Thyroid gland (tissue), 4 donors: ENCODE data around the gene OSTM1.

Source experiments
- CTCF ChIP-seq, 6 experiments: fragments of 200-600 bp in 3 of 6; fragments of 450-650 bp in 3 of 6; sonication (generic) in 3 of 6; IDR thresholded peaks; one replicate each; pipeline ENCODE4 v1.5.1; 2016 to 2019; ENCODE audit warnings: antibody characterized with exemption in 6 of 6, mild to moderate bottlenecking in 2 of 6, inconsistent platforms in 1 of 6, moderate library complexity in 1 of 6
- POLR2A ChIP-seq, 2 donors: fragments of 450-650 bp; IDR thresholded peaks; one replicate each; pipeline ENCODE4 v1.6.1; 2017; ENCODE audit warnings: antibody characterized with exemption in 2 of 2, mild to moderate bottlenecking in 2 of 2, moderate library complexity in 1 of 2

GRCh38 chr6:108036884-108037283 lies 37.7 kb downstream of the OSTM1 start:
- no peak for TF ChIP-seq CTCF (IDR thresholded peaks at IDR 0.05)
- TF ChIP-seq POLR2A (IDR thresholded peaks at IDR 0.05): no peak
